T-cell (primary cell): ENCODE data around the gene EBF4. TPM values are rescaled to one million over a fixed set of nuclear protein-coding genes. Genes with fewer than 3 reads are reported as not detected.

Source experiments
- ATAC-seq, 4 experiments: fragments of 200-7000 bp in 3 of 4; fragments of 150-1000 bp in 1 of 4; cut with Tn5 transposase; replicated peaks in 1 of 4; 1 replicate in 3 of 4; 2 replicates in 1 of 4; pipeline ENCODE4 v1.10.0; 2021; ENCODE audit warnings: moderate library complexity in 3 of 4, mild to moderate bottlenecking in 2 of 4, moderate number of reproducible peaks in 1 of 4
- CTCF ChIA-PET, 2 donors: fragments of 300-600 bp; sonication (Branson Sonifier 250); formaldehyde crosslinking; loops; one replicate each; lab custom pipeline; 2022; ENCODE audit warnings: antibody characterized with exemption in 2 of 2; lab: Charles Lee
- POLR2A ChIA-PET, 2 donors: fragments of 300-600 bp; sonication (Branson Sonifier 250); formaldehyde crosslinking; loops; one replicate each; lab custom pipeline; 2022; ENCODE audit warnings: antibody characterized with exemption in 2 of 2; lab: Charles Lee
- DNase-seq, 35 experiments: peaks; one replicate each; pipeline versions ENCODE4 v3.0.0 to v3.0.0-alpha.2; 2013 to 2023
- H3K27ac ChIP-seq: one replicate; pipeline ENCODE4 v1.5.1; 2013; ENCODE audit warnings: low read length
- H3K27me3 ChIP-seq, 2 experiments: replicated peaks in 1 of 2; 1 replicate in 1 of 2; 2 replicates in 1 of 2; pipeline versions ENCODE4 v1.6.1 to v1.7.0; 2013; ENCODE audit warnings: low read length in 1 of 2, mixed read lengths in 1 of 2; ENCODE audit not compliant: control insufficient read depth in 2 of 2, insufficient read depth in 2 of 2; ENCODE audit errors: extremely low read depth in 1 of 2
- H3K36me3 ChIP-seq, 2 donors: 1 replicate in 1 of 2; 2 replicates in 1 of 2; pipeline versions ENCODE4 v1.6.1 to v1.7.0; 2013; ENCODE audit warnings: low read length in 1 of 2; ENCODE audit not compliant: control insufficient read depth in 2 of 2, insufficient read depth in 1 of 2; ENCODE audit errors: extremely low read depth in 1 of 2
- H3K4me1 ChIP-seq, 2 experiments: 1 replicate in 1 of 2; 2 replicates in 1 of 2; pipeline versions ENCODE4 v1.6.1 to v1.7.0; 2013; ENCODE audit warnings: low read length in 2 of 2, mixed read lengths in 1 of 2; ENCODE audit not compliant: insufficient read depth in 2 of 2, control insufficient read depth in 1 of 2; ENCODE audit errors: extremely low read depth in 1 of 2
- H3K4me3 ChIP-seq, 2 donors: 1 replicate in 1 of 2; 2 replicates in 1 of 2; pipeline versions ENCODE4 v1.5.1 to v1.7.0; 2013; ENCODE audit warnings: mild to moderate bottlenecking in 2 of 2, low read length in 1 of 2, moderate library complexity in 1 of 2; ENCODE audit not compliant: control insufficient read depth in 1 of 2; ENCODE audit errors: extremely low read depth in 1 of 2
- H3K9me3 ChIP-seq: 2 replicates; pipeline ENCODE4 v1.7.0; 2013
- H3K27ac Mint-ChIP-seq, 2 donors: one replicate each; pipeline ENCODE4 v1.8.0; 2020 to 2021; ENCODE audit warnings: mild to moderate bottlenecking in 2 of 2, mixed read lengths in 2 of 2
- H3K27me3 Mint-ChIP-seq, 2 donors: one replicate each; pipeline ENCODE4 v1.8.0; 2021 to 2022; ENCODE audit warnings: mixed read lengths in 2 of 2
- H3K36me3 Mint-ChIP-seq: one replicate; pipeline ENCODE4 v1.8.0; 2021; ENCODE audit warnings: mixed read lengths
- H3K4me1 Mint-ChIP-seq, 3 donors: one replicate each; pipeline ENCODE4 v1.8.0; 2020 to 2022; ENCODE audit warnings: mixed read lengths in 3 of 3, mild to moderate bottlenecking in 1 of 3
- H3K4me3 Mint-ChIP-seq, 3 donors: one replicate each; pipeline ENCODE4 v1.8.0; 2020 to 2022; ENCODE audit warnings: mild to moderate bottlenecking in 3 of 3, mixed read lengths in 3 of 3, moderate library complexity in 3 of 3
- H3K9me3 Mint-ChIP-seq, 3 donors: one replicate each; pipeline ENCODE4 v1.8.0; 2020 to 2022; ENCODE audit warnings: mixed read lengths in 3 of 3
- WGBS: methylation state at CpG from one replicate; pipeline ENCODE4 v1.1.5; 2013; ENCODE audit warnings: missing lambda C conversion rate; ENCODE audit not compliant: insufficient coverage; 5-methylcytosine and 5-hydroxymethylcytosine counted together
- total RNA-seq, 35 experiments: library from RNA in 6 of 35; stranded (reverse) in 6 of 35; fragments of 120-200 nt in 1 of 35; gene quantifications; one replicate each; pipeline versions ENCODE4 v1.2.1 to v1.2.4 and lab custom pipeline; 2013 to 2026

The EBF4 gene
- total RNA-seq, 5 donors from 2014 or later (not counting 1 experiment from before 2014, with no cell fraction given): 4.2 to 10.5 (median 6.8) TPM

GRCh38 chr20:2706688-2707352, 14.2 kb downstream of the EBF4 start:
- H3K36me3 ChIP-seq: no peaks in the 10 kb centered on the region
- Mint-ChIP-seq H3K4me1 (no peaks in the 10 kb centered on the region), H3K36me3 (no peaks in the 10 kb centered on the region), H3K27me3 (peaks cover 0 to 14% of the 10 kb centered on the region in 2 donors), H3K27ac (no peak overlapping the region), H3K4me3 (no peak overlapping the region), H3K9me3 (no peaks in the 10 kb centered on the region)
- no peaks in the 10 kb centered on the region for H3K9me3 ChIP-seq
- H3K4me1 ChIP-seq: no peaks in the 10 kb centered on the region
- no peak overlapping the region for H3K27ac ChIP-seq
- no peak for DNase-seq
- ChIA-PET POLR2A (no interaction called here), CTCF (no interaction called here)
- H3K27me3 ChIP-seq: peaks cover 0 to 46% of the 10 kb centered on the region in 2 experiments
- ATAC-seq: no peak
- WGBS: 44% methylated on average over 6 of the region's 6 CpGs
- H3K4me3 ChIP-seq: no peak overlapping the region

GRCh38 chr20:2707353-2708072, 14.9 kb downstream of the EBF4 start:
- no peak overlapping the region for H3K27ac Mint-ChIP-seq
- ATAC-seq: no peak
- ChIA-PET CTCF (no interaction called here), POLR2A (no interaction called here)
- no peaks in the 10 kb centered on the region for H3K36me3 Mint-ChIP-seq
- H3K27ac ChIP-seq: no peak overlapping the region
- no peaks in the 10 kb centered on the region for H3K36me3 ChIP-seq
- peak in 1 of 35 experiments; percentile 18 for DNase-seq
- H3K9me3 Mint-ChIP-seq: no peaks in the 10 kb centered on the region
- no peak overlapping the region for H3K4me3 Mint-ChIP-seq
- H3K27me3 Mint-ChIP-seq: peaks cover 0 to 14% of the 10 kb centered on the region in 2 donors
- no peaks in the 10 kb centered on the region for H3K4me1 ChIP-seq
- no peaks in the 10 kb centered on the region for H3K4me1 Mint-ChIP-seq
- 53% methylated on average over 7 of the region's 12 CpGs for whole genome bisulfite sequencing
- H3K27me3 ChIP-seq: peaks cover 0 to 46% of the 10 kb centered on the region in 2 experiments
- H3K9me3 ChIP-seq: no peaks in the 10 kb centered on the region
- H3K4me3 ChIP-seq: no peak overlapping the region

GRCh38 chr20:2708073-2708415, 15.5 kb downstream of the EBF4 start:
- Histone ChIP-seq H3K36me3 (no peaks in the 10 kb centered on the region), H3K27me3 (peaks cover 0 to 44% of the 10 kb centered on the region in 2 experiments), H3K27ac (no peak overlapping the region), H3K9me3 (no peaks in the 10 kb centered on the region), H3K4me1 (no peaks in the 10 kb centered on the region), H3K4me3 (no peak overlapping the region)
- peaks cover 0 to 14% of the 10 kb centered on the region in 2 donors for H3K27me3 Mint-ChIP-seq
- no peak overlapping the region for H3K27ac Mint-ChIP-seq
- POLR2A ChIA-PET: no interaction called here
- WGBS: 85% methylated on average over 5 of the region's 5 CpGs
- no peaks in the 10 kb centered on the region for H3K9me3 Mint-ChIP-seq
- DNase-seq: no peak
- CTCF ChIA-PET: interaction anchor here in 1 of 2 donors (1.2 kb wide), 1 partner anchor 21 kb away, joined by 3 read pairs; no protein-coding TSS in a partner anchor
- no peak for ATAC-seq
- H3K4me1 Mint-ChIP-seq: no peaks in the 10 kb centered on the region
- no peak overlapping the region for H3K4me3 Mint-ChIP-seq
- no peaks in the 10 kb centered on the region for H3K36me3 Mint-ChIP-seq

GRCh38 chr20:2708665-2709064, 16.1 kb downstream of the EBF4 start:
- Histone ChIP-seq H3K4me3 (no peak overlapping the region), H3K9me3 (no peaks in the 10 kb centered on the region), H3K27ac (no peak overlapping the region), H3K27me3 (peaks cover 0 to 44% of the 10 kb centered on the region in 2 experiments), H3K4me1 (no peaks in the 10 kb centered on the region), H3K36me3 (no peaks in the 10 kb centered on the region)
- DNase-seq (no peak), ATAC-seq (no peak)
- ChIA-PET CTCF (interaction anchor here (0.6 to 1.2 kb wide), 3 partner anchors 20 to 320 kb away, joined by 3 to 6 read pairs (median 3); no protein-coding TSS in a partner anchor), POLR2A (no interaction called here)
- Mint-ChIP-seq H3K4me3 (no peak overlapping the region), H3K4me1 (no peaks in the 10 kb centered on the region), H3K27me3 (peaks cover 0 to 14% of the 10 kb centered on the region in 2 donors), H3K9me3 (no peaks in the 10 kb centered on the region), H3K36me3 (no peaks in the 10 kb centered on the region), H3K27ac (no peak overlapping the region)
- 92% methylated on average over 6 of the region's 9 CpGs for WGBS

- Histone ChIP-seq H3K27me3 (peaks cover 0 to 44% of the 10 kb centered on the region in 2 experiments), H3K27ac (no peak overlapping the region), H3K4me3 (no peak overlapping the region), H3K9me3 (no peaks in the 10 kb centered on the region), H3K36me3 (no peaks in the 10 kb centered on the region), H3K4me1 (no peaks in the 10 kb centered on the region)
- ChIA-PET POLR2A (no interaction called here), CTCF (interaction anchor here in 1 of 2 donors (1.2 kb wide), 1 partner anchor 20 kb away, joined by 3 read pairs; no protein-coding TSS in a partner anchor)
- ATAC-seq: no peak
- 84% methylated on average over 10 of the region's 17 CpGs for WGBS
- Mint-ChIP-seq H3K4me3 (no peak overlapping the region), H3K9me3 (no peaks in the 10 kb centered on the region), H3K36me3 (no peaks in the 10 kb centered on the region), H3K4me1 (peaks cover 0 to 2% (median 0%) of the 10 kb centered on the region in 3 donors), H3K27me3 (peaks cover 0 to 14% of the 10 kb centered on the region in 2 donors), H3K27ac (no peak overlapping the region)
- DNase-seq: no peak
Measured at GRCh38 chr20:2709205-2709981, 16.8 kb downstream of the EBF4 start.

GRCh38 chr20:2713285-2713684, 20.7 kb downstream of the EBF4 start:
- ATAC-seq: peak; percentile 75 to 92 (median 82)
- H3K36me3 Mint-ChIP-seq: no peaks in the 10 kb centered on the region
- peaks cover 0 to 5% of the 10 kb centered on the region in 2 donors for H3K27me3 Mint-ChIP-seq
- WGBS: 4% methylated on average over 3 of the region's 3 CpGs
- Histone ChIP-seq H3K4me1 (no peaks in the 10 kb centered on the region), H3K9me3 (peaks cover 2% of the 10 kb centered on the region), H3K27me3 (peaks cover 0 to 11% of the 10 kb centered on the region in 2 experiments), H3K4me3 (no peak overlapping the region), H3K36me3 (no peaks in the 10 kb centered on the region), H3K27ac (no peak overlapping the region)
- DNase-seq: peak in 2 of 35 experiments; percentile 25 to 70
- no peak overlapping the region for H3K4me3 Mint-ChIP-seq
- H3K9me3 Mint-ChIP-seq: peaks cover 0 to 6% (median 0%) of the 10 kb centered on the region in 3 donors
- ChIA-PET CTCF (interaction anchor here (1.0 to 2.8 kb wide), 9 partner anchors 16 to 152 kb away, joined by 3 to 24 read pairs (median 5); no protein-coding TSS in a partner anchor), POLR2A (interaction anchor here in 1 of 2 donors (1.4 kb wide), 1 partner anchor 29 kb away, joined by 4 read pairs; no protein-coding TSS in a partner anchor)
- peaks cover 0 to 2% (median 0%) of the 10 kb centered on the region in 3 donors for H3K4me1 Mint-ChIP-seq
- no peak overlapping the region for H3K27ac Mint-ChIP-seq
